ENCODE data around the gene SDHD.
"Not testable (repeated sequence)": the region's sequence is repeated elsewhere in the genome, so short reads cannot be mapped to it uniquely, and the experiment has no call there.

Gene SDHD

GRCh38 chr11:112073941-112074811 is 12.5 kb upstream of the SDHD start, which contains the start of the genes NKAPD1 and PIH1D2:
NKAPD1 (plus strand) TSS chr11:112074299; CDS start chr11:112075575, 1,276 bp downstream.
PIH1D2 (minus strand) TSS chr11:112074017; CDS start chr11:112073174, 843 bp downstream.
- peak; percentile 51 for DNase-seq (ENCODE audit: low read depth, low spot score)
- TF ChIP-seq CTCF (IDR thresholded peaks at IDR 0.05; ENCODE audit: insufficient read depth, low read length, missing control alignments): no peak
- ChIA-PET CTCF (interaction anchor here (1.0 to 4.5 kb wide), 2 partner anchors 13 to 203 kb away, joined by 4 to 13 read pairs; partner anchors contain the start of genes ALG9, SDHD and TIMM8B), POLR2A (interaction anchor here (0.9 kb wide), 1 partner anchor 12 kb away, joined by 4 read pairs; the partner anchor contains the start of genes SDHD and TIMM8B)
- H3K4me3 ChIP-seq (ENCODE audit: low read depth, low read length): peak within 1 kb of the TSS; percentile 97

- peak; percentile 24 for DNase-seq (ENCODE audit: low read depth, low spot score)
- H3K4me3 ChIP-seq (ENCODE audit: low read depth, low read length): no peak overlapping the region
- POLR2A ChIA-PET: no interaction called here
Measured at GRCh38 chr11:112082729-112083128, 3.9 kb upstream of the SDHD start.

GRCh38 chr11:112085822-112086421 is 751 bp upstream of the SDHD start:
- no peak for TF ChIP-seq CTCF (IDR thresholded peaks at IDR 0.05; ENCODE audit: insufficient read depth, low read length, missing control alignments)
- CTCF ChIA-PET: interaction anchor here (1.6 to 2.6 kb wide), 2 partner anchors 11 to 28 kb away, joined by 5 to 13 read pairs; partner anchors contain the start of genes NKAPD1 and PIH1D2
- POLR2A ChIA-PET: interaction anchor here (0.7 to 1.3 kb wide), 2 partner anchors 11 to 214 kb away, joined by 3 to 4 read pairs; partner anchors contain the start of gene ALG9
- H3K4me3 ChIP-seq (ENCODE audit: low read depth, low read length): peak overlapping the region; percentile 95
- DNase-seq (ENCODE audit: low read depth, low spot score): no peak

More at GRCh38 chr11:112082729-112083128, 3.9 kb upstream of the SDHD start:
- CTCF ChIA-PET: interaction anchor here (1.1 to 2.1 kb wide), 3 partner anchors 10 to 197 kb away, joined by 3 to 7 read pairs (median 5); no protein-coding TSS in a partner anchor
- TF ChIP-seq CTCF (IDR thresholded peaks at IDR 0.05; ENCODE audit: insufficient read depth, low read length, missing control alignments): no peak

GRCh38 chr11:112087212-112087611 is 539 bp downstream of the SDHD start:
- no peak for TF ChIP-seq CTCF (IDR thresholded peaks at IDR 0.05; ENCODE audit: insufficient read depth, low read length, missing control alignments)
- POLR2A ChIA-PET: interaction anchor here (1.3 kb wide), 1 partner anchor 13 kb away, joined by 4 read pairs; no protein-coding TSS in a partner anchor
- no peak for DNase-seq (ENCODE audit: low read depth, low spot score)
- H3K4me3 ChIP-seq (ENCODE audit: low read depth, low read length): peak overlapping the region; percentile 95
- CTCF ChIA-PET: interaction anchor here (1.0 to 2.6 kb wide), 5 partner anchors 12 to 192 kb away, joined by 3 to 13 read pairs (median 5); partner anchors contain the start of genes NKAPD1 and PIH1D2

GRCh38 chr11:112095302-112095701 is 8.6 kb downstream of the SDHD start:
- CTCF ChIA-PET: interaction anchor here (12.2 kb wide), 1 partner anchor 20 kb away, joined by 138 read pairs; no protein-coding TSS in a partner anchor
- H3K4me3 ChIP-seq (ENCODE audit: low read depth, low read length); POLR2A ChIA-PET; DNase-seq (ENCODE audit: low read depth, low spot score): not testable (repeated sequence)

GRCh38 chr11:112096194-112096593 is 9.5 kb downstream of the SDHD start:
- DNase-seq (ENCODE audit: low read depth, low spot score): peak; percentile 42
- H3K4me3 ChIP-seq (ENCODE audit: low read depth, low read length): no peak overlapping the region
- POLR2A ChIA-PET: no interaction called here
- CTCF ChIA-PET: interaction anchor here (1.2 to 12.2 kb wide), 3 partner anchors 19 to 185 kb away, joined by 3 to 138 read pairs (median 8); no protein-coding TSS in a partner anchor
- TF ChIP-seq CTCF (IDR thresholded peaks at IDR 0.05; ENCODE audit: insufficient read depth, low read length, missing control alignments): no peak

All from AG04449 (cell line).